HEK293T (cell line): ENCODE results near the gene EML6.

Source experiments
- ARNT ChIP-seq: fragments of 450-650 bp; IDR thresholded peaks from 2 replicates; pipeline ENCODE4 v1.6.1; 2017; ENCODE audit warnings: mild to moderate bottlenecking
- FOXA1 ChIP-seq: fragments of 450-650 bp; IDR thresholded peaks from 2 replicates; pipeline ENCODE4 v1.6.1; 2016; ENCODE audit warnings: mild to moderate bottlenecking
- FOXM1 ChIP-seq: fragments of 450-650 bp; IDR thresholded peaks from 2 replicates; pipeline ENCODE4 v1.6.1; 2017; ENCODE audit warnings: mild to moderate bottlenecking, borderline replicate concordance
- SP1 ChIP-seq: fragments of 450-650 bp; IDR thresholded peaks from 2 replicates; pipeline ENCODE4 v1.6.1; 2017
- ZNF384 ChIP-seq: fragments of 450-650 bp; IDR thresholded peaks from 2 replicates; pipeline ENCODE4 v1.6.1; 2016

DNA sequence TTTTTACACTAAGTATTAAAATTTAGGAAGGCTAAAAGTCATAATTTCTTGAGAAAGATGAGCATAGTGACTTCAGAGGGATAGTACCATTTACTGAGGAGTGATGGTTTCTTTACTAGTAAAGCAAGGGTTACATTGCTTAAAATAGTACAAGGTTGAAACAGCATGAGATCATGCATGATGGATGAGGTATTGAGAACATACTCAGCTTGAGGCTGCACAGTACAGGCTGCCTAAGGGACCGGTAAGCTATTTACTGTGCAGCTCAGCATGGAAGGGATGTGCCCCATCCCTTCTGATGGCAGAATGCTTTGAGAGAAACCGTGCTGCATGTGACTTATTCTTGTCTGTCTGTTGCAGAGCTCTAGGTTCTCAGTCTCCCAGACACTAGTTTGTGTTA lies 122.1 kb downstream of the EML6 start:
- TF ChIP-seq ZNF384 = no peak
- TF ChIP-seq SP1 = no peak
- no peak for TF ChIP-seq FOXA1
- TF ChIP-seq FOXM1 = no peak
- TF ChIP-seq ARNT = no peak
